ENCODE results near the gene CLASRP. TPM values are rescaled to one million over a fixed set of nuclear protein-coding genes. Genes with fewer than 3 reads are reported as not detected.

CLASRP gene
- polyA plus RNA-seq, 1 donor (not counting 4 experiments of a cell fraction or from before 2014, with no cell fraction given), result 21.4 TPM

DNA sequence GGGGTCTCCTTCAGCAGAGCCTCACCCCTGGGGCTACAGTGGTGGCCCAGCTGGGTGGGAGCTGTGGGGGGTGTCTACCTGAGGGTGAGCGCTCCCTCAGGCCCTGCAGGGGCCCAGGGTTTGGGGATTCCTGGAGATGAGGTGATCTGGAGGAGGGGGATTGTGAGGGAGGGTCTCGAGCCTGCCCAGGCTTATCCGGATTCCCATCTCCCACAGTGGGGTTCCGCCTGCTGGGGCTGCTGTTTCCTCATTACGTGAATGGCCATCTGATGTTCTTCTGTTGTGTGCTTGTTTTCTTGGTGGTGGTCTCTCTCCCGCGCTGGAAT lies 58.6 kb downstream of the CLASRP start:
- no peak for FAIRE-seq
- dilution Hi-C loops (cut with MboI; ENCODE audit: extremely low pct_ligation_motif_present, low sequenced_read_pairs), result no loop called here
- Histone ChIP-seq H3K27ac (ENCODE audit: control insufficient read depth, insufficient read depth, low read length) (no peak overlapping the region), H3K9me3 (ENCODE audit: control insufficient read depth, low read depth, low read length) (no peaks in the 10 kb centered on the region), H3K27me3 (ENCODE audit: control insufficient read depth, extremely low read depth, insufficient read depth, low read length) (no peaks in the 10 kb centered on the region), H3K4me2 (ENCODE audit: control insufficient read depth, extremely low read depth, insufficient read depth, low read depth, low read length) (no peak overlapping the region), H2AFZ (ENCODE audit: control insufficient read depth, low read length) (no peak overlapping the region), H3K9me1 (ENCODE audit: control insufficient read depth, extremely low read depth, insufficient read depth, low read length) (peaks cover 2% of the 10 kb centered on the region), H3K9ac (ENCODE audit: control insufficient read depth, extremely low read depth, insufficient read depth, low read length) (no peak overlapping the region), H3K4me3 (ENCODE audit: control insufficient read depth in 2 of 3, extremely low read depth in 1 of 3, insufficient read depth in 2 of 3, low read depth in 1 of 3, low read length in 3 of 3) (no peak overlapping the region), H3K79me2 (ENCODE audit: control insufficient read depth, insufficient read depth, low read length) (peaks cover 89% of the 10 kb centered on the region), H3K36me3 (ENCODE audit: control insufficient read depth in 2 of 2, extremely low read depth in 1 of 2, insufficient read depth in 2 of 2, low read length in 2 of 2) (peaks cover 0 to 4% of the 10 kb centered on the region in 2 experiments), H4K20me1 (ENCODE audit: control insufficient read depth, extremely low read depth, insufficient read depth, low read length) (peaks cover 14% of the 10 kb centered on the region), H3K4me1 (ENCODE audit: control insufficient read depth, extremely low read depth, insufficient read depth, low read length) (peaks cover 44% of the 10 kb centered on the region)
- DNase-seq (ENCODE audit: low read depth, low spot score), result no peak
- TF ChIP-seq EZH2 (IDR thresholded peaks at IDR 0.05; ENCODE audit: low read length), result no peak
- no peak for TF ChIP-seq CTCF (optimal IDR thresholded peaks at IDR 0.05 in 1 of 3, IDR thresholded peaks at IDR 0.05 in 1 of 3, conservative IDR thresholded peaks at IDR 0.05 in 1 of 3; ENCODE audit: extremely low read depth in 1 of 3, insufficient read depth in 2 of 3, low read length in 3 of 3)

- peak overlapping the region; percentile 8 for H3K9ac ChIP-seq (ENCODE audit: control insufficient read depth, extremely low read depth, insufficient read depth, low read length)
- FAIRE-seq, result peak; percentile 90
- peaks cover 95% of the 10 kb centered on the region for H3K79me2 ChIP-seq (ENCODE audit: control insufficient read depth, insufficient read depth, low read length)
- no peak overlapping the region for H2AFZ ChIP-seq (ENCODE audit: control insufficient read depth, low read length)
- no peaks in the 10 kb centered on the region for H3K9me3 ChIP-seq (ENCODE audit: control insufficient read depth, low read depth, low read length)
- H3K27ac ChIP-seq (ENCODE audit: control insufficient read depth, insufficient read depth, low read length), result peak overlapping the region; percentile 47
- no peak for TF ChIP-seq CTCF (optimal IDR thresholded peaks at IDR 0.05 in 1 of 3, IDR thresholded peaks at IDR 0.05 in 1 of 3, conservative IDR thresholded peaks at IDR 0.05 in 1 of 3; ENCODE audit: extremely low read depth in 1 of 3, insufficient read depth in 2 of 3, low read length in 3 of 3)
- no peak for TF ChIP-seq EZH2 (IDR thresholded peaks at IDR 0.05; ENCODE audit: low read length)
- H4K20me1 ChIP-seq (ENCODE audit: control insufficient read depth, extremely low read depth, insufficient read depth, low read length), result peaks cover 19% of the 10 kb centered on the region
- H3K4me3 ChIP-seq (ENCODE audit: control insufficient read depth in 2 of 3, extremely low read depth in 1 of 3, insufficient read depth in 2 of 3, low read depth in 1 of 3, low read length in 3 of 3), result no peak overlapping the region
- peaks cover 4% of the 10 kb centered on the region for H3K9me1 ChIP-seq (ENCODE audit: control insufficient read depth, extremely low read depth, insufficient read depth, low read length)
- DNase-seq (ENCODE audit: low read depth, low spot score), result no peak
- H3K36me3 ChIP-seq (ENCODE audit: control insufficient read depth in 2 of 2, extremely low read depth in 1 of 2, insufficient read depth in 2 of 2, low read length in 2 of 2), result peaks cover 2 to 4% of the 10 kb centered on the region in 2 experiments
- H3K27me3 ChIP-seq (ENCODE audit: control insufficient read depth, extremely low read depth, insufficient read depth, low read length), result no peaks in the 10 kb centered on the region
- peaks cover 46% of the 10 kb centered on the region for H3K4me1 ChIP-seq (ENCODE audit: control insufficient read depth, extremely low read depth, insufficient read depth, low read length)
- dilution Hi-C loops (cut with MboI; ENCODE audit: extremely low pct_ligation_motif_present, low sequenced_read_pairs), result no loop called here
- peak overlapping the region; percentile 60 for H3K4me2 ChIP-seq (ENCODE audit: control insufficient read depth, extremely low read depth, insufficient read depth, low read depth, low read length)
These were observed 59.1 kb downstream of the CLASRP start for GRCh38 chr19:45097776-45098520.
